ENCODE measurements around the gene ATL1.
A peak's percentile ranks its signal among the peaks of the same experiment; 100 is the strongest.
"Not testable (repeated sequence)": the region's sequence is repeated elsewhere in the genome, so short reads cannot be mapped to it uniquely, and the experiment has no call there.

The ATL1 gene

DNA sequence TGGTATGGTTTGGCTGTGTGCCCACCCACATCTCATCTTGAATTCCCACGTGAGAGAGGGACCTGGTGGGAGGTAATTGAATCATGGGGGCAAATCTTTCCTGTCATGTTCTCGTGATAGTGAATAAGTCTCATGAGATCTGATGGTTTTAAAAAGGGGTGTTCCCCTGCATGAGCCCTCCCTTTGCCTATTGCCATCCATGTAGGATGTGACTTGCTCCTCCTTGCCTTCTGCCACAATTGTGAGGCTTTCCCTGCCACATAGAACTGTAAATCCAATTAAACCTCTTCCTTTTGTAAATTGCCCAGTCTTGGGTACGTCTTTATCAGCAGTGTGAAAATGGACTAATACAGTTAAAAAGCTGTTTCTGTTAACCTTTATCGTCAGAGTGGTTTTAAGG, 21.9 kb upstream of the ATL1 start:
- not testable (repeated sequence) for DNase-seq

DNA sequence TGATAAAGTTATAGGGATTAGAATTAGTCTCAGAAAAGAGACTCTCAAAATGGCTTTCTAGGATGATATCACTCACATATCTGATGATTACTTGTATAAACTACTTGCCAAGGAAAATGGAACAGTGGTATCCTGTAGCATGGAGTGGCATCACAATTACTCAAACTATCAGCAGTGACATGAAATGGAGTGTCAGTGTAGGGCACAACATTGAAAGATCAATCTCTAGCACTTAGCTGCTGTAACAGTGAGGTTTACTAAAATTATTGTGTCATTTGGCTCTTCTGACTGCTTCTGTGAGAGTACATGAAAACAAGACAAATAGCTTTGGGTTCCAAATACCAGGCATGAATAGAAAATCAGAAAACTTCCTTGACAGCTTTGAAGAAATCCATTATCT, 20.9 kb upstream of the ATL1 start:
- no peak for DNase-seq

DNA sequence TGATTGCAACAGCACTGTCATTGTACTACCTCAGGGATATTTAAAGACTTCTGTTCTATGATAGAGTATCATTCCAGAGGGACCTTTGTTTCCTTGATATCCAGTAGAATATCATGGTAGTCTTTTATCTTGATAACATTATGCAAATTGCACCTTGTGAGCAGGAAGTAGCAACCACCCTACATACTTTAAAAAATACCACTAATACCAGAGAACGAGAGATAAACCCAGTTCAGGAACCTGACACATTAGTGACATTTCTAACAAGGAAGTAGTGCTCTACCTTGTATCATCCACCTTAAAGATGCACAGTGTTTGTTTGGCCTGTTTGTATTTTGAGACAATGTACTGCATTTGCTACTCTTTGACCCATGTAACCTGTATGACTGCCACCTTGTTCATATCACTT, 18.8 kb upstream of the ATL1 start:
- DNase-seq = no peak

DNA sequence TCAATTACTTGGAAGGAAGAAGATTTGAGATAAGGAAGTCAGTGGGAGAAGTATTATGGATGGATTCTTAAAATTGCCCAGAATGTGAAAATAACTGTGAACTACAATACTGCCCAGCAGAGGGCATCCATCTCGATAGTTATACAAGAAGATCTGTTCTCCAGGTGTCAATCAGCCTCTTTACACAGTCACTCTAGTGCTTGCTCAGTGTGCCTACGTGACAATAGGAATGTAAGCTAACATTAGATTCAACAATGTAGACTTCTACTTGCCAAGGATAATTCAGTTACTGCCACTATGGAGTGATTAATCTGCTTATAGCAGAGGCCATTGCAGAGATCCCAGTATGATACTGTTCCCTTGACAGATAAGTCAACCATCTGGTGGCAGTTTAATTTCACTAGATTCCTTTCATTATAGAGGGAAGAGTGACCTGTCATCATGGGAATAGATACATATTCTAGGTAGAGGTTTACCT, 17.0 kb upstream of the ATL1 start:
- DNase-seq = peak; percentile 66

DNA sequence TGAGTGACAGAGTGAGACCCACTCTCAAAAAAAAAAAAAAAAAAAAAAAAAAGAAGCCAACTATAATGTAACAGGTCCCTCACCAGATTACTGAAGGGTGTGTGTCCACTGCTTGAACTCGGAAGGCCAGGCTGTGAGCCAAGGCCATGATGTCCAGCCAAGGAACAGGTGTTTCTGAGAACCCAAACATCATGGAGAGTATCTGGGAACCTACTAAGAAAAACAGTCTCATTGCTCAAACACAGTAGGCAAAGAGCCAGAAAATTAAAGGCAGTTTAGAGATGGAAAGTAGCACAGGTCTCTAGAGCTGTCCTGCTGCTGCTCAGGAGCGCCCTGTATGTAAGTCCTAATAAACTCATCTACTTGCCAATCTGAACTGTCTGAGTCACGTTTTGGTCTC, 15.0 kb upstream of the ATL1 start:
- no peak for DNase-seq

DNA sequence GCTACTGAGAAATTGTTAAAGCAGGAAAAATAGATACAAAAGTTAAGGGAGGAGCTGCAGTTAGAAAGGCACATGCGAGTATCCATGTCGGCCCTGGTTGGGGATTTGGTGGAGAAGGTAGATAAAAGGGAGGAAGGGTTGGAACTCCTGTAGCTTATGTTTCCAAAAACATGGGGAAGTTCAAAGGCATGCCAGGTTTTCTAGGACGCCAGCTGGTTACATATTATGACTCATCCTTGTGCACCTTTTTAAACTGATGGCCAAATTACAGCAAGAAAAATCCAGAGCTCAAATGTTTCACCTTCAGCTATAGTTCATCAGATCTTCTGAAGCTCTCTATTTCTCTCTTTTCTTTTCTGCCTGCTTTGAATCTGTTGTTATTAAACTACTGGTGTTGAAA, 14.3 kb upstream of the ATL1 start:
- no peak for DNase-seq

DNA sequence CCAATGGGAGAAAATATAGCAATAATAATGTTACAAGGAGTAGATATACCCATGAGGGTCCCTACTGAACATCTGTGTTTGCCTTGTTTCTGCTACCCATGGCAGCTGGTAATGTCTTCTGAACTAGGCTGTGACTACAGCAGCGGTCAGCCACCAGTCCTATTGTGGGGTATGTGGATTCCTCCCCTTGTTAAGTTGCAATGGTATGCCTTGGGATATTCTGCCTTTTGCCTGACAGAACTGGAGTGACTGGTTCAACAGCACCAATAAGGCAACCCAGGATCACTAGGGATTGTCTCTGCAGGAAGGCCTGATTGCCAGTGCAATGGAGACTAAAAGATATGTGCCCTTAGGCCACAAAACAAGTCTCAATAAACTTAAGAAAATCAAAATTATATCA, 9.7 kb upstream of the ATL1 start:
- DNase-seq = no peak

DNA sequence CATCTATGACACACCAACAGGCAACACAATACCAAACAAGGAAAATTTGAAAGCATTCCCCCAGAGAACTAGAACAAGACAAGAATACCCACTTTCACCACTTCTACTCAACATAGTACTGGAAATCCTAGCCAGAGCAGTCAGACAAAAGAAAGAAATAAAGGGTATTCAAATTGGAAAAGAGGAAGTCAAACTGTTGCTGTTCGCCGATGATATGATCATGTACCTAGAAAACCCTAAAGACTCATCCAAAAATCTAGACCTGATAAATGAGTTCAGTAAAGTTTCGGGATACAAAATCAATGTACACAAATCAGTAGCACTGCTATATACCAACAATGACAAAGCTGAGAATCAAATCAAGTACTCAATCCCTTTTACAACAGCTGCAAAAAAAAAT, 8.1 kb upstream of the ATL1 start:
- no peak for DNase-seq

DNA sequence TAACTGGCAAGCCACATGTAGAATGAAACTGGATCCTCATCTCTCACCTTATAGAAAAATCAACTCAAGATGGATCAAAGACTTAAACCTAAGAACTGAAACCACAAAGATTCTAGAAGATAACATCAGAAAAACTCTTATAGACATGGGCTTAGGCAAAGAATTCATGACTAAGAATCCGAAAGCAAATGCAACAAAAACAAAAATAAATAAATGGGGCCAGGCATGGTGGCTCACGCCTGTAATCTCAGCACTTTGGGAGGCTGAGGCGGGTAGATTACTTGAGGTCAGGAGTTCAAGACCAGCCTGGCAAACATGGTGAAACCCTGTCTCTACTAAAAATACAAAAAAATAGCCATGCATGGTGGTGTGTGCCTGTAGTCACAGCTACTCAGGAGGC, 7.1 kb upstream of the ATL1 start:
- not testable (repeated sequence) for DNase-seq

DNA sequence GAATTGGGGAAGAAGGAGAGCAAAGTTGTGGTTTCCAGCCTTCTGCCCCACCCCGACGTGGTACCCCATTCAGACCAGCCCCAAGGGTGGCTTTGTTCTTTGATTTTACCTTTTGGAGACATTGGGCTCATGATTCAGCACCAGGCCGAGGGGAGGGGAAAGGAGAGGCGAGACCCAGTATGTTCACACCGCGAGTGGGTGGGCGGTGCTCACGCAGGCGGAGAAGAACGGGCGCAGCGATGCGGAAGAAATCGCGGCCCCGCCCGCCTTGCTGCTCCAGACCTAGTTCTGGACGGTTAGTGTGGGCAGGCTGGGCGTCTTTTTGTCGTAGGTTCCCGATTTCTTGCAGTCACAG, 963 bp downstream of the ATL1 start:
- peak; percentile 32 for DNase-seq

DNA sequence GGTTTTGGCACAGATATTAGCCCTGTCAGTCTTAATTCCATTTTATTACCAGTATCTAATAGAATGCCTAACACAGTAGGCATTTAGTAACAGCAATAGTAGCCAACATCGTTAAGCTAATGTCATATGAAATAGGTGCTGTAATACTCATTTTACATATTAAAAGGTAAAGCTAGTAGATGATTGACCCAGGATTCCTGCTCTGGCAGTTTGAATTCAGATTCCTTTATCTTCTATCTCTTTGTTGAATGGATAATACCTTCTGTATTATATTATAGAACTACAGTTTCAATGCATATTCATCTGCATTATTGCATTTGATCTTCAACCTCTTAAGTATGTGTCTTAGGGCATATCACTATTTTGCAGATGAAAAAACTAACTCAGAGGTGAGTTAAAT, 2.9 kb downstream of the ATL1 start:
- DNase-seq = no peak

DNA sequence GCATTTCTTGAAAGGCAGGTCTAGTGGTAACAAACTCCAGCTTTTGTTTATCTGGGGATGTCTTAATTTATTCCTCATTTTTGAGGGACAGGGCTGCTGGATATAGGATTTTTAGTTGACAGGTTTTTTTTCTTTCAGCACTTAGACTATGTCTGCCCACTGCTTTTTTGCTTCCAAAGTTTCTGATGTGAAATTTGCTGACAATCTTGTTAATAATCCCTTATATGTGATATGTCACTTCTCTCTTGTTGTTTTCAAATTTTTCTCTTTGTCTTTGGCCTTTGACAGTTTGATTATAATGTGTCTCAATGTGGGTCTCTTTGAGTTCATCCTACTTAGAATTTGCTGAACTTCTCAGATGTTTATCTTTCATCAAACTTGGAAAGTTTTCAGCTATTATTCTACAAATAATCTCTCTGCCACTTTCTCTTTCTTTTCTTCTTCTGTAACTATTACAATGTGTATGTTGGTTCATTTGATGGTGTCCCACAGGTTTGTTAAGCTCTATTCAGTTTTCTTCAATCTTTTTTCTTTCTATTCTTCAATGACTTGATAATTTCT, 9.8 kb downstream of the ATL1 start:
- no peak for DNase-seq

DNA sequence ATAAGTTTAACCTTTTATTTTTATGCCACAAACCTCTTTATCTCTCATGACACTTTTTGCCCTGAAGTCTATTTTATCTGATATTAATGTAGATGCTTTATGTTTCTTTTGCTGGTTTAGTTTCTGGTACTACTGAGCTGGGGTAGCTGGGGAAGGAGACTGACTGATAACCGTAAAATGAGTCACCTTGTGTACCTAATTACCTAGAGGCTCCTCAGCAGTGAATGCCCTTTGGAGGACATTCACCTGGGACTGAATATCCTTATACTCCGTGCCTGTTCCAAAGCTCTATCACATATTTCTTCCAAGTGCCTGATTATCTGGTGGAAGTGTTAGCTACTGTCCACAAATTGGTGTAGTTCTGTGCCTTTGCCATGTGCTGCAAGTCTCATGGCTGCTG, 13.9 kb downstream of the ATL1 start:
- DNase-seq = no peak

DNA sequence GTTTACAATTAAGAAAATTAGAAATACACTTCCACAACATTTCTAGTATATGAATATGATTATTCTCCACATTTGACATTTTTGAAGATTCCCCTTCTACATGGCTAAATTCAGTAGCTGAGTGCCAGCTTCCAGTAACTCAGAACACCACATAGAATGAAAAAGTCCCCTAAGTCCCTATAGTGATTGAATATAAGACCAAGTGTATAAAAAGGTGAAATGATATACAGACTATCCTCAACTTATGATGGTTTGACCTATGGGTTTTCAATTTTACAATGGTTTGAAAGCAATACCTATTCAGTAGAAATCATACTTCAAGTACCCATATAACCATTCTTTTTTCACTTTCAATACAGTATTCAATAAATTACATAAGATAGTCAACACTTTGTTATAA, 15.8 kb downstream of the ATL1 start:
- DNase-seq = no peak

DNA sequence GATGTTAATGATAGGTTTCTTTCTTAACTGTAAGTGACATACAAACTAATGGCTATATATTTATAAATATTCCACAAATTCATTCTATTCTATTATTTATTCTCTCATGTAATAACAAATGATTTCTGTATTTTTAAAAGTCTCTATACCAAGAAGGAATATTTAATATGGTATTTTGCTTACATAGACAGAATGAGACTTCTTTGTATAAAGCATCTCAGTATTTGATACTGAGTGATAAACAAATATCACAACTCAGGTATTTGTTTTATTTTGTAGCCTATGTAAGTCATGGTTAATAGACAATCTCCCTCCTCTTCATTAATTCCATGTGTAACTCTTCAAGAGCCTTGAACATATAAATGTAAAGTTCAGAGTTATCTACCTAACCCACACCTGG, 18.0 kb downstream of the ATL1 start:
- no peak for DNase-seq

DNA sequence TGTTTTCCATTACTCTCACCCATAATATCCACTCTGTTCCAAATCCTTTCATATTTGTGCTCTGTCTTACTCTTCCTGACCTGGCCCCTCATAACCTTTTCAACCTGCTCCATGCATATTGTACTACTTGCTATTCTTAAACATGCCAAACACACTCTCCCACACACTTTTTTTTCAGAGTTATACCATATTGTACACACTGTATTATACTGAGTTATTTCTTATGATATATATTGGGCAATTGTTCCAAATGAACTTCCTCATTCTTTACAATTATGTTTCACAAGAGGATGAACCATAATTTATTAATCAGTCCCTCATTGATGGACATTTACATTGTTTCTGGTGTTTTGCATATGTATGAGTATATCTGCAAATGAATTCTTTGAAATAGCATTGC, 18.5 kb downstream of the ATL1 start:
- DNase-seq = no peak

DNA sequence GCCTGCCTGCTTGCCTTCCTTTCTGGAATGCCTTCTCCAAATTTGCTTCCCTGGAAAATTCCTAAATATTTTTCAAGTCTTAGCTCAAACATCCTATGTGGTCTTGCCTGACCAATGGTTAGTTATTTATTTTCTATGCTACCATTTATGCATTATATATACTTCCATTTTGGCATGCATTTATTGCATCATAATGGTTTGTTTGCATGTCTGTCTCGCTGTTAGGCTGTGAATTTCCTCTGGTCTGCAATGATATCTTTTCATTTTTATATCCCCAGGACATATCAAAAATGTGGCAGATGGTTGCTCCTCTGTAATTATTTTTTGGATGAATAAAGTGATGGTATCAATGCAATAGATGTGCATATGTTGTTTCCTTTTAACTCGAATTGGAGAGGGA, 30.5 kb downstream of the ATL1 start:
- DNase-seq = no peak

DNA sequence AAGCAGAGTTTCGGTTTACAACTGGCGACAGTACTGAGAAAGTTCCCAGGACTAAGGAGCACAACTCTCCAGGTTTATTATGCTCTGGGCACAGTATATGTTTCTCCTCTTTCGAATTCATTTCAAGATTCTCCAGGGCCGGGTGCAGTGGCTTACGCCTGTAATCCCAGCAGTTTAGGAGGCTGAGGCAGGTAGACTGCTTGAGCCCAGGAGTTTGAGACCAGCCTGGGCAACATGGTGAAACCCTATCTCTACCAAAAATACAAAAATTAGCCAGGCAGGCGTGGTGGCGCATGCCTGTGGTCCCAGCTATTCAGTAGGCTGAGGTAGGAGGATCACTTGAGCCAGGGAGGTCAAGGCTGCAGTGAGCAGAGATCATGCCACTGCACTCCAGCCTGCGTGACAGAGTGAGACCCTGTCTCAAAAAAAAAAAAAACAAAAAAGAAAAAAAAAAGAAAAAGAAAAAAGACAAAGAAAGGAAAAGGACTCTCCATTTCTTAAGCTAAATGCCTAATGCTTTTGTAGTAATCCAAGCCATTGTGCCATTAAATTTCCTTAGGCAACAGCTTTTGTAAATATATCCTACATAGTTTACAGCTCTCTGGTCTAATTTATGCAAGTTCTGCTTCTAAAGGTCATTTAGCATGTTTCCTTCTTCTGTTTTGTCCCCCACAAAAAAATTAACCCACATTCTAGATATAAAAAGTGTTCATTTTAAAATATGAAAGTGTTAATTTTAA, 34.8 kb downstream of the ATL1 start:
- DNase-seq = no peak

DNA sequence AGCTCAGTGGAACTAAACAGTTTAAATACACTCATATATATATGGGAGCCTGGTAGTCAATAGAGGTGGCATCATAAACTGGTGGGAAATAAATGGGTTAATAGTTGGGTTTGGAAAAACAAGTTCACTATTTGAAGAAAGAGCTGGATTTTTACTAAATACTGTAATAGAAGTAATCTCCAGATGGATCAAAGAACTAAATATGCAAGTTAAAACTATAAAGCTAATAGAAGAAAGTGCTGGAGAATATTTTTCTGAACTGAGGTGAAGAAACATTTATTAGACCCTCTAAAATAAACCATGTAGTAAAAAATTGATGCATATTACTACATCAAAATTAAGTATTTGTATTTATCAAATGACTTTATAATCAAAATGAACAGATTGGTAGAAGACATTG, 38.8 kb downstream of the ATL1 start:
- no peak for DNase-seq

DNA sequence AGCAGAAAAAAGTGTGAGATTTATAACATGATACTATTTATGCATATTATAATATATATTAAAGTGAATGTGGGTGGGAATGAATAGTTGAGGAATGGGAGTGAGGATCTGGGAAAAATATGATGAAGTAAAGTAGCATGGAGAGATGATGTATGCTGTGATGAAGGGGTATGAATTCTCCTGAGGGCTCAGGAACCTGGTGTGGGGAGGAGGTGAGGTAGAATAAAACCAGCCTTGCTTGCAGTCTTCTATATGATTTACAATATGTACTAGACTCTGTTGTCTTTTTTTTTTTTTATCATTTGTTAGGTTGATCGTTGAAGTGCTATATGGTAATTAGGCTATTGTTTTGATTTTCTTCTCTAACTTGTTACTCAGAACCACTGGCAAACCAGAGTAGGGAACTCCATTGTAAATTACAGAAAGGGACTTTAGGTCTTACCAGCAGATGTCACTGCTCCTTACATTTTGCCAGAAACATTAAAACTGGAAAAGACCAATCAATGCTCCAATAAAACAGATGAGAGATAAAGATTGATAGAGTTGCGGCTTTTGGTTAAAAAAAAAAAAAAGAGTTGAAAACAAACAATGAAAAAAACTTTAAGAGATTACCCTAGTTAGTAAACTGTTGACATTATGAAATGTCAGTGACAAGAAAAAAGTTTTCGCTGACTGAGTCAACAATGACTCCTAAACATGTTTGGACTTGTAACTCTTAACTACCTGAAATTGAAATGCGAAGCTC, 39.9 kb downstream of the ATL1 start:
- DNase-seq = peak; percentile 23

DNA sequence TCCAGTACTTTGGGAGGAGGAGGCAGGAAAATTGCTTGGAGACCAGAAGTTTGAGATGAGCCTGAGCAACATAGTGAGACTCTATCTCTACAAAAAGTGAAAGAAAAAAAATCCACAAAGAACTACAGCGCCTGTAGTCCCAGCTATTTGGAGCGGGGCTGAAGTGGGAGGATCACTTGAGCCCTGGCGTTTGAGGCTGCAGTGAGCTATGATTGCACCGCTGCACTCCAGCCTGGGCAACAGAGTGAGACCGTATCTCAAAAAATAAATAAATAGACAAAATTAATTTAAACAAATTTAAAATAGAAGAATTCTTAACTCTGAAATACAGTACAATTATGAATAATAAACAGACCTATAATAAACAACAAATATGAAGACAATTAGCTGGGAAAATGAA, 40.9 kb downstream of the ATL1 start:
- no peak for DNase-seq

DNA sequence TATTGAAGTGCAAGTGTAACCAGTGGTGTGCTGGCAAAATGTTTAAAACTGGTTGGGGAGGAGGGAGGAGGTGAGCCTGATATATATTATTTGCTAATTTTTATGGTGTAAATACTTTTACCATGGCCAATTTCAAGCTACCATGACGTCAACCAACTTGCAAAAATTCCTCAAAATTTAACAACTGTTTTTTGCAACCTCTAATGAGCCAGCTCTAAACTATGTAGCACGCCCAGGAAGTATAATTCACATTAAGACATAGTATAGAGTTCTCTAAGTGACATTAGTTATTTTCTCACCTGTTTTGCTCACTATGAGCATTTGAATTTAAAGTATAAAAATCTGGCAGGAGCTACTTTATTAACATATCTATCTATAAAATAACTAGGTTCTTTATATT, 41.4 kb downstream of the ATL1 start:
- no peak for DNase-seq

DNA sequence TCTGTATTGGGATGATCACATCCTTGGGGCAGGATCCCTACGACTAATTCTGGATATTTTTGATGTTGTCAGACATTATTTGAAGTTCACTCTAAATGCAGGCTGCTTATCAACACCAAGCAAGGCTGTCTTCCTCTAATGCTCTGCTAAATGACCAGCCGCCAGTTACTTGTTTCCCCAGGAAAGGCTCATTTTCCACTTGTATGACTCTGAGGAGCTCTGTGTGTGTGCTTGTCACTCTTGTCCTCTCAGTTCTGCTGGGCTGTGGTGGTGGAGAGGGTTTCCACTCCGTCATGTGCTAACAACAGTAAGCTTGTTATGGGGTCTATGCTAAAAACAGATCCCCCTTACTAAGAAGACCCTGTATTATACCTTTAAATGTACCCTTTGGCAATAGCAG, 42.1 kb downstream of the ATL1 start:
- DNase-seq = no peak

DNA sequence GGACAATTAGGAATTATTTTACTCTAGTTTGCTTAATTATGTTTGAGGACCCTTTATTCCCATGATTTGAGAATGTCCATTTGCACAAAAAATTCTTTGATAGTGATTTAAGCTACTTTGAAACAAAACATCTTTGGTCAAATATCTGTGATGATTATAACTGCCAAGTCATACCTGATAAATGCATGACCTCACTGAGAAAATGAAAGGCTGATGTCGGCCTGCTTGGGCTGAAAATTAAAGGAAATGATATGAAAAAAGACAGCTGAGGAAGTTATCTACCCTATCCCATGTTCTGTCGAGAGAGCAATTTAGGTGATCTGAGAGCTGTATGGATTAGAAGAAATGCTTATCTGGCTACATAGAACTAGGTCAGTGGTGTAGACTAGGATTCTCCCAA, 43.6 kb downstream of the ATL1 start:
- DNase-seq = no peak

DNA sequence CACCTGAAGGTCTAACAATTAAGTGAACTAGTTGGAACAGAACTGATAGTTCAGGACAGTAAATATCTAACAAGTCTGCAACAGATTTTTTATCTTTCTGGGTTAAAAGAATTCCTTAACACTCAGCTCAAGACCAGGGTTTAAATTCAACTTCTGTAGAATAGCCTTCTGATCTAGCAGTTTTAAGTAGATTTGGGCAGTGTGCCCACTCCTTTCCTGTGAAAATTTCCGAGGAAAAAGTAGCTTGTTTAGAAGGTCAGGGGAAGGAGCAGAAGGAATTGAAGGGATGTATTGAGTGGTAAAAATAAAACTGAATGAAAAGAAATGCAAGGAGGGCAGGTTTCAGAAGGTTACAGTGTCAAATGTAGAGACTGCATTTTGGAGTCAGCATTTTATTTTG, 45.8 kb downstream of the ATL1 start:
- DNase-seq = no peak

Measured in NCI-H524 treated with DMSO at 0.1 percent for 48 hours (cell line).